NCI-H345 (cell line): Measurements from ENCODE around the gene PPP1R3C.

Experiments used
- DNase-seq: peaks from one replicate; lab custom pipeline; 2025; lab: John Stamatoyannopoulos, UW

PPP1R3C gene

DNA sequence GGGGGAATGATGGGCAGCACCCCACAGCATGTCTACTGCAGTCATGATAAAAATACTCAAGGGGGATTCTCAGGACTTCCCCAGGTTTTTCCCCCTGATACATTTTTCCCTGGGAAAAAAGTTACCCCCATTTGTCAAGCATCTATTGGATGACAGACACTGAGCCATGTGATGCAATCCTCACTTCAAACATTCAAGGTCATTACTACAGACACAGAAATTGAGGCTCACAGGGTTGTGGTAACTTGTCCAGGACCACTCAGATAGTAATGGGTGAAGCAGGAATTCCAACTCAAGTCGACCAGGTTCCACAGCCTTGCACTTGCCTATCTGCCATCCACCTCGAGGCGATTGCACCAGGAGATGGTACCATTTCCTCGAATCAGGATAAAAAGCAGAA lies 31.7 kb downstream of the PPP1R3C start:
- DNase-seq, result no peak

DNA sequence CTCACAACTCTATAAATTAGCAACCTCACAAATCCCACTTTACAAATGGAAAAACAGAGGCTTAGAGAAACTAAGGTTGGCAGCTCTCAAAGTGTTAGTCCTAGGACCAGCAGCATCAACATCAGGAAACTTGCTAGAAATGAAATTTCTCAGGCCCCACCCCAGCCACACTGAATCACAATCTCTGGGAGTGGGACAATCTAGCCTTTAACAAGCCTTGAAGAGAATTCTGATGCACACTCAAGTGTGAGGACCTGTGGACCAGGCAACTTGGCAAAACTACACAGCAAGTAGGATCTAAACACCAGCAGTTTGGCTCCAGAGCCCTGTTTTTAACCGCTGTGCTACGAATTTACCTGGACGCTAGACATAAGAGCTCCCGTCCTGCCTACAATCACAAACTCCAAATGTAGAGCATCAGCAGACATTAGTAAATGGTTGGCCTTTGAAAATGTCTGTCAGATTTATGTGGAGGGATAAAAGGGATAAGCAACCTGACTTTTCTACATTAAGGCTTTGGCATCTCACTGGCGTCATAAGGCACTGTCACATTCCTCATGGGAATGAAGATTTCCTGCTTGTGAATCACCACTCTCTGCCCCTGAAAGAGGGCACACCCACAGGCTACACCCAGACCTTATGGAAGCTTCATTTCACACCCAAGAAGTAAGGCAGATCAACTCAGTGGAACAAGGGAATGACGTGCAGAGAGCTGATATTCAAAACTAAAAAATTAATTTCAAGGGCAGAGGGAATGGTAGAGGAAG lies 34.5 kb downstream of the PPP1R3C start:
- DNase-seq, result no peak

DNA sequence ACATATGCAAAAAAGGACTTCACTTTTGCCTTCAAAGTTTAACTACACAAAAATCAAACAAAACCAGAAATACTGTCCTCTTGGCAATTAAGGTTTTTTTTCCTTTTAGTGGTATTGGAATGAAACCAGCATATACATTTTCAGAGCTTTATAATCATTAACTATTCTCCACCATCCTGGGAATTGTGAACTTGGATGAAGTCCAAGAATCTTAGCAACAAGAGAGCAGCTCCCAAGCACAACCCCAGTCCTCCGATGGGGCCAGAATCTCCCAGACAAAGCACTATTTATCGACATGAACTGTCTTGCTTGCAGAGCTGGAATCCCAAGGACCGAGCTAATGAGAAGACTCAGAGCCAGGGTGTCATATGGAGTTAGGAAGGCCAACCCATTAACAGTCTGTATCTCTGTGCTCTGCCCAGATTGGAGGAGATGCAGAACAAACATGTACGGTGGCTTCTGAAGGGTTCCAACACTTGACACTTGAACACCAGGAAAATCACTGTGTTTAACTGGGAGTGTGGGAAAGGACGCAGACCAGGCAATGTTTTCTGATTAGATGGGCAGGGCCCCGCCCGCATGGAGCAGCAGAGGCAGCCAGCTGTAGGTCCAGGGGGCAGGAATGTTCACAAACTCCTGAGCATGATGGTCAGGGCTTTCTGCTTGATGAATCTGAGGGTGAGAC lies 35.5 kb downstream of the PPP1R3C start:
- DNase-seq, result peak; percentile 51

DNA sequence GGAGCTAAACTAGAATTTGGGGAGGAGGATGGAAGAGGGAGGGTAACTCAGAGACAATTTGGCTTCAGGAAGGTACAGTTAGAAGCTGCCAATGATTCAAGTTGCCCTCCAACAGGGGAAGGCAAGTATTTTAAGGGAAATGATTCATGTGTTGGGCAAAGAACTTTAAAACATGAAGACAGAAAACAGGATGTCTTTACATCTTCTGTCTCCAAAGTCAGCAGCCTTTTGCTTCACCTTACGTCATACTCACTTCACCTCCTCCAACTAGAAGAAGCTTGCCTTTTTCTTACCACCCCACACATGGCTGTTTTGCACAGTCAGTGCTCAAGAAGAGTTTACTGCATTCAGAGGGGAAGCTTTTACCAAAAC lies 36.1 kb downstream of the PPP1R3C start:
- DNase-seq, result no peak

DNA sequence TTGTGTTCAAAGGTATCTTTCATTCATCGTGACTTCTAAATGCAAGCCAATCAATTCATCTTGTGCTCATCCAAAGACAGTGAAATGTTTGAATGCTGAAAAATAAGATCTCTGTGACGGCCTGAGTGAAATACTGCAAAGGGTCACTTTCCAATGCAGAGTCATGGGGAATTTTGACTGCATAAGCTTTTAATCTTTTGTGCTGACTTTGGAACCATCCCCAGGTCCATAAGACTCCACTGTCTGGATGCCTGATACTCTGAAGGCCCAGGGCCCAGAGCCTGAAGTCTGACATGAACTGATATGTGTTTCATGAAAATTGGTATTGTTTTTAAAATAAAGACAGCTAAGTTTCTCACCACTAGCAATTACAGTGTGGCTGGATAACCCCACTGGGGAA lies 39.0 kb downstream of the PPP1R3C start:
- DNase-seq, result no peak

DNA sequence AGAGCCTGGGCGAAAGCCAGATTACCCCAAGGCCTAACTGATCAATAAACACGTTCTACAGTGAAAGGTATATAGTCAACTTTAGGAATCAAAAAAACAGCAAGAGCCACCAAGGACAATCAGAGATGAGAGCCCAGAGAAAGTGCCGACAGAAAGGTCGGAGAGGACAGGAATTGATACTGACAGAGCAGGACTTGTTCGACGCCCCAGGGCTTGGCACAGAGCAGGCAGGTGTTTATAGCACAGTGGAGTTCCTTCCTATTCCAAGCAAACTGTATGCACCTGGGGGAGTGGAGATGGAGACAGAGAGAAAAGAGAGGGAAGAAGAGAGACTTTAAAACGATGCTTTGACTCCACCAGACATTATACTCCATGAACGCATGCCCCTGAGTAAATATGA lies 39.5 kb downstream of the PPP1R3C start:
- peak; percentile 82 for DNase-seq

DNA sequence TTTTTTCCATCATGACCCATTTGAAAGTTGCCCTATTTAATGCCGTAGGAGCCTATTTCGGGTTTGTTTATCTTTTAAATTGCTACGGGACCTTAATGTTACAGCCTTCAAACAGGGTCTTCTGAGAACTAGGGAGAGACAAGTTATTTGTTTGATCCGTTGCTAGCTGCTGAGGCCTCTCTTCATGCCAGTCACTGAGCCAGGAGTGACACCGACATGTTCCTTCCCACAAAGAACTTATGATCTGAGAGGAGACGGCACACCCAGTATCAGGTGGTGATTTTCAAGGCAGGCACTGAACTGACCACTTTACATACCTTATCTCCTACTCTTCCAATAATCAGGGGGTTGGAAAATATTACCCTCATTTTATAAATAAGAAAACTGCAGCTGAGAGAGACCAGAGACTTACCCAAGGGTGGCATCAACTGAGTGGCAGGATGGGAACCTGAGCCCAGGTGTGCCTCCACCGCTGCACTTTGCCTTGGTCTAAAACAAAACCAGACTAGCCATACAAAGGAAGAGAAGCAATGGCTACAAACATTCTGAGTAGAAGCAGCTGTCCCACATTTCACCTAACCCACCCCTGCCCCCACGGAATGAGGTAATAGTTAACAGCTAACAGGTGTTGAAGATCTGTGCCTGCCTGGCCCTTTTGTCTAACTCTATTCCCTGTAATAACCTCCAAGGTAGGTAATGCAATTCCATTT lies 40.5 kb downstream of the PPP1R3C start:
- peak; percentile 38 for DNase-seq

DNA sequence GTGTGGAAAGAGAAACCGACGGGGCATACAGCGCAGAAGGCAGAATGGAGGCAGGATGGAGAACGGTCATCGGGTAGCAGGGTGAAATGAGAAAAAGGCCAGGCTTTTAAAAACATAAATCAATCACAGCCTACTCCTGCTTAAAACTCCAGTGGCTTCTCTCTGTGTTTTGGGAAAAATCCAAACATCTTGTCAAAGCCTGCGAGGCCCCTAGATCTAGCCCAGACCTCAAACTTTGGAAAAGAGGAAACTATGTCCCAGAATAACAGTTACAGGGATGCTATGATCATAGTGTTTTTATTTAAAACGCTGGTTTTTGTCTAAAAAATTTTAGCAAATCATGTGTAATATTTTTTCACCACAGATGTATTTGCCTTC lies 41.1 kb downstream of the PPP1R3C start:
- DNase-seq, result no peak

DNA sequence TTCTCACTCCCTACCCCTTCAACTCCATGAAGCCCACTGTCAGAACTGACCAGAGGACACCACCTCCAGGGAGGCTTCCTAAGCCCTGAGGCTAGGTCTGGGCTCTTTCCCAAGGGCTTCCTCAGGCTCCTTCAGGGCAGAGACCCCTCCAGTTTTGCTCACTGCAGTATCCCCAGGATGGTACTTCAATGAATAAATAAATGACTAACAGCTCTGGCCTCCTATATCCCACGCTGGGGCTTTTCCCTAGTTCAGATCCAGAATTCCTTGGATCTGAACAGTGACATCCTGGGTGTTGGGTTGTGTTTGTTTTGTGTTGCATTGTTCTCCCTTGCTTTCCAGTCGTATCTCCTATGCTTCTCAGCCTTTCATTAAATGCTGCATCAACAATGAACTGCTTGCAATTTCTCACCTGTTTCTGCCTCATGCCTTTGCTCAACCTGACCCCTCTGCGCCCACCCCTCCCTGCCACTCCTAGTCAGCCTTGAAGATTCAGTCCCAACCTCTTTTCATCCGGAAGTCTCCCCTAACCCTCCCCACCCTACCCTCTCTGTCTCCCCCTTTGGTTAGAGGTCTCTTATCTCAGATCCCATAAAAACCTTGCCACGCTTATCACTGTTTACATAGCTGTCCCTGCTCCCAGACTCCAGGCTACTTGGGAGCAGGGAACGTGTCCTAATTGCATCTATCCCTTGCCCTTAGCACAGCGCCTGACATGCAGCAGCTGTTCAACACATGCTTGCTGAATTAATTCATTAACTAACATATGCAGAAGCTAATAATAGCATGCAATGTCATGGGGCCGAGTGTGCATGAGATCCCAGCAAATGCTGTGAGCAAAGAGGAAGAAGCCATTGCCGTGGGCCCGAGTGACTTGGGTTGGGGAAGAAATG lies 41.7 kb downstream of the PPP1R3C start:
- no peak for DNase-seq

DNA sequence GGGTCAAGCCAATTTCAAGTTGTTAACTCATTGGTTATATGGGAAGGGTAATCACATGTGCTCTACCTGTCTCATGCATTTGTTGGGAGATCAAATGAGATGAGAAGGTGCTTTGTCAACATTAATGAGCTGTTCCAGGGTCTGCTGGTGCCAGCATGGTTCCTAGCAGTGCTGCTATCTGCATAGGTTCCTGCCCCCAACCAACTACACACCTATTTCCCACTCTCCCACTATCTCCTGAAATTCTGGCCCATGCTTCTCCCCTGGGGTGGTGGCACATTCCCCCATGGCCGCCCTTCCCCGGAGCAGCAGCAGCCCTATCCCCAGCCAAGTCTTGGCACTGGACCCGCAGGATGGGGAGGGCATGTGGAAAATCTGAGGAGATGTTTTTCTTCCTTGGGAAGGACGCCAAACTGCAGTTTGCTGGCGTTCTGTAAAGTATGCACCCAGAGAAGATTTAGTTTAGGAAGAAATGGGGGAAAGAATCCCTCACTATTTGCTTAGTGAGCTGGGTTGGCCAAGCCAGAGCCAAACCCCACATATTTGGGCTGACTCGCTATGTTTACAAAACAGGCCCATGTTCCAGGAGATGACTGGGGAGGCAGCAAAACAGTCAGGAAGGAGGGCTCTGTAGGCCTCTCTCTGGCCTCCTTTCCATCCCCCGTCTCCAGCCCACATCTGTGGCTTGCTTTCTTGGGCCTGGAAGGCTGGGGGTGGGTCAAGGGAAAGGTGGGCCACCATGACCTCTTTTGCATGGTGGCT lies 42.5 kb downstream of the PPP1R3C start:
- DNase-seq, result no peak

DNA sequence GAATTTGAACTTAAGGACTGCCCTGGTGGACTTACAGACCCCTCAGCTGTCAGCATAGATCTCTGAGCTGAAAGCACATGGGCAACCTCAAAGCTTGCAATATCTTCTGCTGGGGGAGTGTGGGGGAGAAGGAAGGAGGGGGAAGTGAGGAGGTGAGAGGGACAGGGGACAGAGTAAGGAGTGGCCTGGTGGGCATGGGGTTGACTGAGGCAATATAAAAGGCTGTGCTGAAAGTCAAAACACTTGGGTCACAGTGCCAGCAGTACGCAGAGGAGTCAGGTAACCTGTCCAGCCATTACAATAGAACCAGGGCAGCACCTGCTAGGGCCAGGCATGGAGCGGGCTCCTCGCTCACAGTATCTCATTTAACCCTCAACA lies 43.2 kb downstream of the PPP1R3C start:
- DNase-seq, result no peak

DNA sequence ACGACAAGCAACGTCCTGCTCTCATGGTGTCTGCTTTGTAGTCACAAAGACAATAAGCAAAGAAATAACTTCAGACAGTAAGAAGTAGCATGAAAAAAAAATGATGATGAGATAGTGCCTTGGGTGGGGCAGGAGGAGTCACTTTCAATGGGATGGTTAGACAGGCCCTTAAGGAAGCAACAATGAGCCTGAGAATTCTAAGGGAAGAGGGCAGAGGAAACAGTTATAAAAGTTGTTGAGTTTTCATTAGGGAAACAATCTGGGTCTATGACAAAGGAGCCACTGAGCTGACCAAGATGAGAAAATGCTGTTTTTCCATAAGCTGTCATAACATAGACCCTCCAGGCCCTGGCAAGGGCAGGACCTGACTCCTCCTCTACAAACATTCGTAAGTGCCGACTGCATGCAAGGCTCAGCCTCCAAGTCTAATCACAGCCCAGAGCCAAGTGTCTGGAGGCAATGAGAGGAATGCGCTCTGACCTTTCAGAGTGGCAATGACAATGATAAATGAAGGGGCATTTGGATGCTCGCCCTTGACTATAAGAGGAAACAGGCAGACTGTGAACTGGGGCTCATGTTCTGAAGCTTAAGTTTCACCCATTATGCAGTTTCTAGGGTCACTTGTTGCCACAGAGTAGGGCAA lies 43.7 kb downstream of the PPP1R3C start:
- no peak for DNase-seq

DNA sequence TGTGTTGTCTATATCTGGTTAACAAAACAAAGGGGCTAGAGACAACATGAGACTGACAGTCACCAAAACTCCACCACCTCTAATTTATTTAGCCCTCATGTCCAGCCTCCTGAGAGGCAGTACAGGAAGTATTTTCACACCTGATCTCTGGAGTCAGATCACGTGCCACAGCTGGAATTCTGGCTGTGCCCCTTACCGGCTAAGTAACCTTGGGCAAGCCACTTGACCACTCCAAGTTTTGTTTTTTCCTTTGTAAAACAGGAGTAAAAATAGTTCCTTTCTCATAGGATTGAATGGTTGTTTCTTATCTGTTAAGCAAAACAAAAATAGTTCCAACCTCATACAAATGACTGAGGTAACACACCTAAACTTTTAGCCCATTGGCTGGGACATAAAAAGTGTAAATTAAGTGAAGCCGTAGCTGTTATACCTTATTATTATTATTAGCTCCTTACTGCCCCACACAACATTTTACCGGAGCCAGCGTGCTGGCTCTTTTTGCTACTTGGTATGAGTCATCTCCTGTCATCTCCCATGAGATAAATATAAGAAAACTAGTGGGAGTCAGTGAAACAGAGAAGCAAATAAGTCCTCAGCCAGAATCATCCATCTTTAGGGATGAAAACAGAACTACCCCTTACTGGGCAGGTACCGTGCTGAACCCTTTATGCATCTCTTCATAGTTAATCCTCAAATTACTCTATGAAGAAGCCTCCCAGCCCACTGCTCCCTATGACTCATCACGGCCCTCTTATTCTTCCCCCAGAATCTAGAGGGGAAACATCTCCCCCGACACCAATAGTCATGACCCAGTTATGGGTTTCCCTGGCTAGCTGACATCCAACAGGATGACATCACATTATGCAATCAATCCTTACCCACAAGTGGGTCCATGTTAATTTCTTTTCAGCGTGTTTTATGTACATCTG lies 44.9 kb downstream of the PPP1R3C start:
- DNase-seq, result no peak

DNA sequence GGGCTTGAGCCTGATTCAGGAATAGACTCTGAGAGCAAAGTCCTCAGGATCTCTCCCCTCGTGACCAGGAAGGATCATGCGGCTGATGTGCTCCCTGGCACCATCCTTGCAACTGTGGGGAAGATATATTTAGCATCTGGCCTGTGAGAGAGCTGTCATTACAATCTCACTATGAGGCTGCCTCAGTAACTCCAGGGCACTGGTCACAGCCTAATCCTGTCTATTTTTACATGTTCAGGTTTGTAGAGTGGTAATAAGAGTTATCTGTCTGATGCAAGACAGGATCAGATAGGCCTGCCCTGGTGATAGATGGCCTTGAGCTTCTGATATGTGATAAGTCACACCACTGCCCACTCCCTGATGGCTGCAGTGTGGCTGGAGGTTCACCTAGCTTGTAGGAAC lies 50.7 kb downstream of the PPP1R3C start:
- DNase-seq, result no peak

DNA sequence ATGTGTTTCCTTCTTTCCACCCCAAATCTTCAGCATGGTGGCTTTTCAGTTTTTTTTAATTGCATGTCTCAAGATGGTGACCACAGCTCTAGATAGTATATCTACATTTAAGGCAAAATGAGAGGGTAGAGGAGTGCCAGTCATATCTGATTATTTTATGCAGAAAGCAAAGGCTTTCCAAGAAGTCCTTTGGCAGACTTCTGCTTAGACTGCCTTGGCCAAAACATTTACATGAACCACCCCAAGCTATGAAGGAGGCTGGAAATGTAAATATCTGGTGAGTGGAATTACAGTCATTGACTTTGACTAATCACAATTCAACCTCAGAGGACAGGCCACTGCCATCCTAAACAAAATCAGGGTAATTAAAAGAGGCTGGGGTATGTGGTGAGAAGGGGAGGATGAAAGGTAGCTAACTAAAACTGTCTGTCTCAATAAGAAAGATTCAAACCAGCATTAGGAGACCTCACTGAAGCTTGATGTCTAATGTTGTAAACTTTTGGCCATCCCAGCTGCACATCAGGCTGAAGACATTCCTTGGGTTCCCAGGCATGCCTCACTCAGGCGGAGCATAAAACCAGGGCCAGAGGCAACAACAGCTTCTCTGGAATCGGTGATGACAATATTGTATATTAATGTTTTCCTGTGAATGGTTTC lies 53.4 kb downstream of the PPP1R3C start:
- DNase-seq, result no peak
